GM08714 (cell line): ENCODE measurements around the gene SP110.
"Not testable (repeated sequence)": the region's sequence is repeated elsewhere in the genome, so short reads cannot be mapped to it uniquely, and the experiment has no call there.

Experiments used
- H3K4me3 ChIP-seq: fragments of 200-500 bp; sonication (Bioruptor generic); 2 replicates; pipeline ENCODE4 v1.5.1; 2014; ENCODE audit warnings: mild to moderate bottlenecking, low read length, inconsistent platforms
- ZNF274 ChIP-seq: IDR thresholded peaks from 2 replicates; pipeline ENCODE4 v1.6.1; 2012; ENCODE audit warnings: mild to moderate bottlenecking, low read depth, low read length

Gene SP110

GRCh38 chr2:230231251-230231650, 11.5 kb upstream of the SP110 start:
- TF ChIP-seq ZNF274: no peak
- H3K4me3 ChIP-seq: no peak overlapping the region; the same call in 1 of the 2 replicates

- TF ChIP-seq ZNF274: no peak
- H3K4me3 ChIP-seq: no peak overlapping the region; the same call in 1 of the 2 replicates
These were observed 10.9 kb upstream of the SP110 start for GRCh38 chr2:230230496-230231200.

GRCh38 chr2:230230087-230230486, 10.3 kb upstream of the SP110 start:
- H3K4me3 ChIP-seq: no peak overlapping the region
- TF ChIP-seq ZNF274: no peak

GRCh38 chr2:230227216-230227615, 7.4 kb upstream of the SP110 start:
- TF ChIP-seq ZNF274: no peak
- H3K4me3 ChIP-seq: peak overlapping the region; percentile 61

- TF ChIP-seq ZNF274: no peak
- peak overlapping the region; percentile 67 for H3K4me3 ChIP-seq
These were observed 6.3 kb upstream of the SP110 start for GRCh38 chr2:230226051-230226551.

- no peak for TF ChIP-seq ZNF274
- H3K4me3 ChIP-seq: peak within 1 kb of the TSS; percentile 67
These were observed 5.7 kb upstream of the SP110 start, which contains the start of gene SP140 for GRCh38 chr2:230225486-230225885. SP140 (plus strand) TSS chr2:230225736; CDS start chr2:230225845, 109 bp downstream.

GRCh38 chr2:230224458-230224857, 4.7 kb upstream of the SP110 start:
- H3K4me3 ChIP-seq: no peak overlapping the region
- no peak for TF ChIP-seq ZNF274

- H3K4me3 ChIP-seq: not testable (repeated sequence)
These were observed 3.0 kb upstream of the SP110 start for GRCh38 chr2:230222829-230223228.

GRCh38 chr2:230221493-230221892, 1.7 kb upstream of the SP110 start:
- H3K4me3 ChIP-seq: no peak overlapping the region
- TF ChIP-seq ZNF274: no peak

- H3K4me3 ChIP-seq: peak overlapping the region; percentile 77; the same call in 1 of the 2 replicates
These were observed 674 bp upstream of the SP110 start for GRCh38 chr2:230220347-230220969.

GRCh38 chr2:230218421-230218820, 1.4 kb downstream of the SP110 start:
- peak overlapping the region; percentile 77 for H3K4me3 ChIP-seq
- TF ChIP-seq ZNF274: no peak

More at GRCh38 chr2:230220347-230220969, 674 bp upstream of the SP110 start:
- no peak for TF ChIP-seq ZNF274

GRCh38 chr2:230217424-230217823, 2.4 kb downstream of the SP110 start:
- peak overlapping the region; percentile 48; the same call in 1 of the 2 replicates for H3K4me3 ChIP-seq
- TF ChIP-seq ZNF274: no peak

- TF ChIP-seq ZNF274: no peak
- H3K4me3 ChIP-seq: no peak overlapping the region
These were observed 3.3 kb downstream of the SP110 start for GRCh38 chr2:230216489-230216888.

- no peak for TF ChIP-seq ZNF274
- no peak overlapping the region; the same call in 1 of the 2 replicates for H3K4me3 ChIP-seq
These were observed 10.2 kb downstream of the SP110 start for GRCh38 chr2:230209422-230210051.

- no peak overlapping the region for H3K4me3 ChIP-seq
These were observed 11.2 kb downstream of the SP110 start for GRCh38 chr2:230208576-230208975.

GRCh38 chr2:230205721-230206120, 14.1 kb downstream of the SP110 start:
- H3K4me3 ChIP-seq: no peak overlapping the region
- no peak for TF ChIP-seq ZNF274

More at GRCh38 chr2:230208576-230208975, 11.2 kb downstream of the SP110 start:
- TF ChIP-seq ZNF274: no peak
